ENCODE results near the gene WNK2.
"Not testable (repeated sequence)": the region's sequence is repeated elsewhere in the genome, so short reads cannot be mapped to it uniquely, and the experiment has no call there.

Gene WNK2

GRCh38 chr9:93240891-93241334 lies 57.0 kb downstream of the WNK2 start:
- FAIRE-seq, result no peak

- no peak for FAIRE-seq
These were observed 59.2 kb downstream of the WNK2 start for GRCh38 chr9:93243112-93243511.

GRCh38 chr9:93244101-93244500 lies 60.2 kb downstream of the WNK2 start:
- FAIRE-seq, result no peak

GRCh38 chr9:93244510-93245436 lies 60.8 kb downstream of the WNK2 start:
- no peak for FAIRE-seq

- FAIRE-seq, result no peak
These were observed 61.6 kb downstream of the WNK2 start for GRCh38 chr9:93245437-93245970.

GRCh38 chr9:93246111-93246510 lies 62.2 kb downstream of the WNK2 start:
- FAIRE-seq, result no peak

GRCh38 chr9:93246526-93246925 lies 62.6 kb downstream of the WNK2 start:
- FAIRE-seq, result no peak

GRCh38 chr9:93247099-93247865 lies 63.3 kb downstream of the WNK2 start:
- FAIRE-seq, result no peak

GRCh38 chr9:93247892-93248291 lies 64.0 kb downstream of the WNK2 start:
- FAIRE-seq, result no peak

GRCh38 chr9:93248386-93249040 lies 64.6 kb downstream of the WNK2 start:
- no peak for FAIRE-seq

- FAIRE-seq, result no peak
These were observed 66.2 kb downstream of the WNK2 start for GRCh38 chr9:93250185-93250584.

- FAIRE-seq, result not testable (repeated sequence)
These were observed 67.4 kb downstream of the WNK2 start for GRCh38 chr9:93251309-93251708.

GRCh38 chr9:93252116-93252780 lies 68.3 kb downstream of the WNK2 start:
- no peak for FAIRE-seq

- no peak for FAIRE-seq
These were observed 69.0 kb downstream of the WNK2 start for GRCh38 chr9:93252781-93253530.

- no peak for FAIRE-seq
These were observed 69.7 kb downstream of the WNK2 start for GRCh38 chr9:93253633-93254032.

GRCh38 chr9:93254061-93254481 lies 70.1 kb downstream of the WNK2 start:
- FAIRE-seq, result no peak

GRCh38 chr9:93254806-93255493 lies 71.0 kb downstream of the WNK2 start:
- FAIRE-seq, result no peak

- no peak for FAIRE-seq
These were observed 71.5 kb downstream of the WNK2 start for GRCh38 chr9:93255494-93255867.

- FAIRE-seq, result no peak
These were observed 72.3 kb downstream of the WNK2 start for GRCh38 chr9:93255994-93256877.
